Measurements from ENCODE around the gene IKZF3.
A peak's percentile ranks its signal among the peaks of the same experiment; 100 is the strongest.
"Not testable (repeated sequence)": the region's sequence is repeated elsewhere in the genome, so short reads cannot be mapped to it uniquely, and the experiment has no call there.

Gene IKZF3

GRCh38 chr17:39737760-39738567 is 126.1 kb downstream of the IKZF3 start, which contains the start of gene GRB7:
Gene GRB7, plus strand, starts transcription at chr17:39737938. Its CDS starts 4,364 bp downstream, at chr17:39742302.
- DNase-seq: no peak

DNA sequence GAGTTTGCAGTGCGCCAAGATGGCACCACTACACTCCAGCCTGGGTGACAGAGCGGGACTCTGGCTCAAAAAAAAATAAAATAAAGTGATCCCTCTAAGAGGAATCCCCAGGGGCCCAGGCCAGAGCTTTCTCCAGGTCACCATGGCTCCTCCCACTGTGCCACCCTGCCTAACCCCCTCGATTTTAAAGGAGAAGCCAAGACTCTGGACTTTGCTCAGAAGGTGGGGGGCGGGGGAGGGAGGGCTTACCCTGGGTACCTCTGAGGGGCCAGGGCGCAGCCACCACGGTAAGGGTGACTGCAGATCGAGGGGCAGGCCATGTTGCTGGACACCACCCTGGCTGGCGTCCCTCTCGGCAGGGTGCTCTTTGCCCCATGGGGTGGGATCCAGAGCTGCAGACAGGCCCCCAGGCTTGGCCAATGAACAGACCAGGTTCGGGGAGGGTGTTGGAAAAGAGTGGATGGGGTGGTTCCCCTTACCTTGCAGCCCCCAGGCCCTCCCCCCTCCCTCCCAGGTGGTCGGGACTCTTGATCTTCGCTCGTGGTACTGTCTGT is 126.8 kb downstream of the IKZF3 start:
- DNase-seq: no peak

DNA sequence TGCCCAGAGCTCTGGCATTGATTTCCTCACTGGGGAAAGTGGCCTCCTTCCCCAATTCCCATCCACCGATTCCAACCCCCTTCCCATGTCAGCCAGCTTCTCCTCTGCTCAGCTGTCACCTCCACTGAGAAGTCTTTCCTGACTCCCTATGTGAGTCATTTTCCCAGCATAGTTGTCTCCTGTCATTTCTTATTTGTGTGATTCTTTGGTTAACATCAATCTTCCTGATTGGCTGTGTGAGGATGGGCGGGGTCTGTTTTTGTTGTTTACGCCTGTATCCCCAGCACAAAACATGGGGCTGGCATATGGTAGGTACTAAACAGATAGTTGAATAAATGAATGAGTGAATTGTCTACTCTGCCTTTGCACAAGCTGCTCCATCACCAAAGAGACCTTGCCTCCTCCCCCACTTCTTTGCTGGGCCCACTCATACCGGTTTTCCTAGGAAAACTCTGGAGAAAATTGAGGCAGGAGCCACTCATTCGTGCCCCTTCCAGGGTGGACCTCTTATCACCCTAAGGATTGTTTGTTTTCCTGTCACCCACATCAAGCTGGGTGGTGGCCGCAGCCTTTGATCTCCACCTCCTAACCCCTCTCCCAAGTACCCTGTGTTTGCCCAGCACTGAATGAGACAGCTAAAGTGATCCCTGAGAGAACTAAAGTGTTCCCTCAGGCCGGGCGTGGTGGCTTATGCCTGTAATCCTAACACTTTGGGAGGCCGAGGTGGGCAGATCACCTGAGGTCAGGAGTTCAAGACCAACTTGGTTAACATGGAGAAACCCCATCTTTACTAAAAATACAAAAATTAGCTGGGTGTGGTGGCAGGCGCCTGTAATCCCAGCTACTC is 127.6 kb downstream of the IKZF3 start:
- DNase-seq: no peak

DNA sequence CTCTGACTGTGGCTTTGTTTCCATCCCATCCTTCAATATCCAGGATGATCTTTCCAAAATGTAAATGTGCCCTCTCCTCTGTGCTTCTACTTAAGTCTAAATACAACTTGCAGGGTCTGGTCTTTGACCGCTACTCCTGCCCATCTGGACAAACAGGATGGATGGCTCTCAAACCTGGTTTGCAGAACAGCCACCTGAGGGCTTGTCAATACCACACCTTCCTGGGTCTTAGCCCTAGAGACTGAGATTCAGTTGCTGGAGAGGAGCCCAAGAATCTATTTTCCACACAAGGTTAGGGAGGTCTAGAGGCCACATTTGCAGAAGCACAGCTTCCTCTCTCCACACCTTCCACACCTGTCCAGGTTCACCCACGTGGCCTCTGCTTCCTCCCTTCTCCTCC is 128.2 kb downstream of the IKZF3 start:
- DNase-seq: no peak

DNA sequence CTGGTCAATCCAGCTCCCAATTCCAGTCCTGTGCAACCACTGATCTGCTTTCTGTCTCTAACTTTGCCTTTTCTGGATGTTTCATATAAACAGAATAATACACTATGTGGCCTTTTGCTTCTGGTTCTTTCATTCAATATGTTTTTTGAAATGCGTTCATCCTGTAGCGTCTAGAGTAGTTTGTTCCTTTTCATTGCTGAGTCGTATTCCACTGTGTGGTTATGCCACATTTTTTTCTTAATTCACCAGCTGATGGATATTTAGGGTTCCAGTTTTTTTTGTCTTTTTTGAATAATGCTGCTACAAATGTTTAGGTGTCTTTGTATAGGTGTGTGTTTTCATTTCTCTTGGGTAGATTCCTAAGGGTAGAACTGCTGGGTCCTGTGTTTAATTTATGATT is 131.5 kb downstream of the IKZF3 start:
- DNase-seq: no peak

- peak; percentile 89 for DNase-seq
Observed at GRCh38 chr17:39730095-39730921, 133.8 kb downstream of the IKZF3 start, which contains the start of gene MIEN1. Gene MIEN1, minus strand, starts transcription at chr17:39730532. Its CDS starts 37 bp downstream, at chr17:39730495.

GRCh38 chr17:39729280-39729851 is 134.7 kb downstream of the IKZF3 start:
- no peak for DNase-seq

DNA sequence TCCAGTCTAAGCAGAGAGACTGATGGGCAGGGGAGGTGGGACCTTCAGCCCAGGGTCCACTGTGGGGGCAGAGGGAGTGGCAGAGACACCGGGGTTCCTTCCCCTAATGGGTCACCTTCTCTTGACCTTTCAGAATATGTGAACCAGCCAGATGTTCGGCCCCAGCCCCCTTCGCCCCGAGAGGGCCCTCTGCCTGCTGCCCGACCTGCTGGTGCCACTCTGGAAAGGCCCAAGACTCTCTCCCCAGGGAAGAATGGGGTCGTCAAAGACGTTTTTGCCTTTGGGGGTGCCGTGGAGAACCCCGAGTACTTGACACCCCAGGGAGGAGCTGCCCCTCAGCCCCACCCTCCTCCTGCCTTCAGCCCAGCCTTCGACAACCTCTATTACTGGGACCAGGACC is 136.6 kb downstream of the IKZF3 start:
- DNase-seq: no peak

GRCh38 chr17:39726617-39727016 is 137.5 kb downstream of the IKZF3 start:
- no peak for DNase-seq

- not testable (repeated sequence) for DNase-seq
Observed at GRCh38 chr17:39725923-39726322, 138.2 kb downstream of the IKZF3 start.

- no peak for DNase-seq
Observed at GRCh38 chr17:39724731-39725130, 139.4 kb downstream of the IKZF3 start.

DNA sequence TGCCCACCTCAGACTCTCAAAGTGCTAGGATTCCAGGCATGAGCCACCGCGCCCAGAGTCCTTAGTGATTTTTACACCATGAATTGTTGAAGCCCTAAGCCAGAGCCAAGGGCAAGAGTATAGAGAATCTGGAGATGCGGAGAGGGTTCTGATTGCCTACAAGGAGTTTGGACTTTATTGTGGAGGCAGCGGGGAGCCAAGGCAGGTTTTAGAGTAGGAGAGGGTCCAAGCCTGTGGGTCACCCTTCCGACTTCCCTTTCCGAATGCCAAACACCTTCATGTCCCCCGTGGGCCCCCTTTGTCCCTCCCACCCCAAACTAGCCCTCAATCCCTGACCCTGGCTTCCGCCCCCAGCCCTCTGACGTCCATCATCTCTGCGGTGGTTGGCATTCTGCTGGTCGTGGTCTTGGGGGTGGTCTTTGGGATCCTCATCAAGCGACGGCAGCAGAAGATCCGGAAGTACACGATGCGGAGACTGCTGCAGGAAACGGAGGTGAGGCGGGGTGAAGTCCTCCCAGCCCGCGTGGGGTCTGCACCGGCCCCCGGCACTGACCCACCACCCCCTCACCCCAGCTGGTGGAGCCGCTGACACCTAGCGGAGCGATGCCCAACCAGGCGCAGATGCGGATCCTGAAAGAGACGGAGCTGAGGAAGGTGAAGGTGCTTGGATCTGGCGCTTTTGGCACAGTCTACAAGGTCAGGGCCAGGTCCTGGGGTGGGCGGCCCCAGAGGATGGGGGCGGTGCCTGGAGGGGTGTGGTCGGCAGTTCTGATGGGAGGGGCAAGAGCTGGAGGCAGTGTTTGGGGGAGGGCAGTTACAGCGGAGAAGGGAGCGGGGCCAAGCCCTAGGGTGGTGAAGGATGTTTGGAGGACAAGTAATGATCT is 140.9 kb downstream of the IKZF3 start:
- DNase-seq: no peak

DNA sequence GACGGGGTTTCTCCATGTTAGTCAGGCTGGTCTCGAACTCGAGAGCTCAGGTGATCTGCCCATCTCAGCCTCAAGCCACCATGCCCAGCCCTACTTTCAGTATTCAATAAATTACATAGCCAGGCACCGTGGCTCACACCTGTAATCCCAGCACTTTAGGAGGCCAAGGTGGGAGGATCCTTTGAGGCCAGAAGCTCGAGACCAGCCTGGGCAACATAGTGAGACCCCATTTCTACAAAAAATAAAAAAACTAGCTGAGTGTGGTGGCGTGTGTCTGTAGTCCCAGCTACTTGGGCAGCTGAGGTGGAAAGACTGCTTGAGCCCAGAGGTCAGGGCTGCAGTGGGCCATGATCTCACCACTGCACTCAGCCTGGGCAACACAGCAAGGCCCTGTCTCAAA is 142.0 kb downstream of the IKZF3 start:
- no peak for DNase-seq

DNA sequence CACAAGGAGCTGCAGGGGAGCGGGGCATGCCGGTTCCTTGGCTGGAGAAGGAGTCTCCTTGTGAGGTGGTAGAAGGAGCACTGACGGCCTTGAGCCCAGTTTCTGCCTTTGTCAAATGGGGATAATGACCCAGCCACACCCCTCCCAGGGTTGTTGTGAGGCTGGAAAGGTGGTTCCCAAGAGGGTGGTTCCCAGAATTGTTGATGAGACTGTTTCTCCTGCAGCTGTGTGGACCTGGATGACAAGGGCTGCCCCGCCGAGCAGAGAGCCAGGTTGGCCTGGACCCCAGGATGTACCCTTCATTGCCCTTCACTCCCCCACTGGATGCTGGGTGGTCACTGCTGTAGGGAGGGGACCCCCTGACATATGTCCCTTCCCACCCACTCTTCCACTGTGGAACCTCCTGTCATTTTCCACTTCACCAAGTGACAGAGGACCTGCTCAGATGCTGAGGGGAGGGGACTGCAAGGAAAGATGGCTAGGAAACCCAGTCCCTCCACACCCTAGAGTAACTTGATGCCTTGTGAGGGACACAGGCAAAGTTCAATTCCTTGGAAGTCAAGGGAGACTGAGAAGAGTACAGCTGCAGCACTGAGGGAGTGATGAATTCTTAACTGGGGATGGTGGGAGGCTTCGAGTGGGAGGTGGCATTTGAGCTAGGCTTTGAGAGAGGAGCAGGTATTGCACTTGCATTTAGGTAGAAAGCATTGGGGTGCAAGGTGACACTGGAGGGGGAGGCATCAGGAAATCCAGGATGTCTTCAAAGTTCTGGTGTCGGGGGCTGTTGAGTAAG is 144.4 kb downstream of the IKZF3 start:
- no peak for DNase-seq

DNA sequence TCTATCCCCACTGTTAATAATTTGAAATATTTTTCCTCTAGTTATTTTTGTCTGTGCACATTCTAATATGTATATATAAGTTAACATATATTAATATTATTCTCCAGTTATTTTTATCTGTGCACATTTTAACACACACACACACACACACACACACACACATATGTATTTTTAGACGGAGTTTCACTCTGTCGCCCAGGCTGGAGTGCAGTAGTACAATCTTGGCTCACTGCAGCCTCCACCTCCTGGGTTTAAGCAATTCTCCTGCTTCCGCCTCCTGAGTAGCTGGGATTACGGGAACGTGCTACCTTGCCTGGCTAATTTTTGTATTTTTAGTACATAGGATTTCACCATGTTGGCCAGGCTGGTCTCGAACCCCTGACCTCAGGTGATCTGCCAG is 146.5 kb downstream of the IKZF3 start:
- no peak for DNase-seq

- no peak for DNase-seq
Observed at GRCh38 chr17:39716879-39717536, 147.1 kb downstream of the IKZF3 start.

DNA sequence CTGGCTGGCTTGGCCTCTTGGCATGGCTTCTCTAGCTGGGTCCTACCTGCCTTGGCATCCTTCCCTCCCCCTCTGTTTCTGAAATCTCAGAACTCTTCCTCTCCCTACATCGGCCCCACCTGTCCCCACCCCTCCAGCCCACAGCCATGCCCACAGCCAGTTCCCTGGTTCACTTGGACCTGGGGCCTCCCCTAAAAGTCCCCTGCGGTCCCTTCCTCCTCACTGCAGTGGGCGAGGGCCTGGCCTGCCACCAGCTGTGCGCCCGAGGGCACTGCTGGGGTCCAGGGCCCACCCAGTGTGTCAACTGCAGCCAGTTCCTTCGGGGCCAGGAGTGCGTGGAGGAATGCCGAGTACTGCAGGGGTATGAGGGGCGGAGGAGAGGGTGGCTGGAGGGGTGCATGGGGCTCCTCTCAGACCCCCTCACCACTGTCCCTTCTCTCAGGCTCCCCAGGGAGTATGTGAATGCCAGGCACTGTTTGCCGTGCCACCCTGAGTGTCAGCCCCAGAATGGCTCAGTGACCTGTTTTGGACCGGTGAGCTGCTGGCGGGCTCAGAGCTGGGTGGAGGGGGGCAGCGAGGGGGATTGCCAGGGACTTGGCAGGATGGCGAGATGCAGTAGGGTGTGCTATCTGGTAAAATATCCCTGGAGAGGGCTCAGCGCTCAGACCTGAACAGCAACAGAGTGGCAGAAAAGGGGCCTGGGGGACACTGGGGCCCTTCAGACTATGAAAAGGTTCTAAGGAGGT is 147.9 kb downstream of the IKZF3 start:
- DNase-seq: no peak

DNA sequence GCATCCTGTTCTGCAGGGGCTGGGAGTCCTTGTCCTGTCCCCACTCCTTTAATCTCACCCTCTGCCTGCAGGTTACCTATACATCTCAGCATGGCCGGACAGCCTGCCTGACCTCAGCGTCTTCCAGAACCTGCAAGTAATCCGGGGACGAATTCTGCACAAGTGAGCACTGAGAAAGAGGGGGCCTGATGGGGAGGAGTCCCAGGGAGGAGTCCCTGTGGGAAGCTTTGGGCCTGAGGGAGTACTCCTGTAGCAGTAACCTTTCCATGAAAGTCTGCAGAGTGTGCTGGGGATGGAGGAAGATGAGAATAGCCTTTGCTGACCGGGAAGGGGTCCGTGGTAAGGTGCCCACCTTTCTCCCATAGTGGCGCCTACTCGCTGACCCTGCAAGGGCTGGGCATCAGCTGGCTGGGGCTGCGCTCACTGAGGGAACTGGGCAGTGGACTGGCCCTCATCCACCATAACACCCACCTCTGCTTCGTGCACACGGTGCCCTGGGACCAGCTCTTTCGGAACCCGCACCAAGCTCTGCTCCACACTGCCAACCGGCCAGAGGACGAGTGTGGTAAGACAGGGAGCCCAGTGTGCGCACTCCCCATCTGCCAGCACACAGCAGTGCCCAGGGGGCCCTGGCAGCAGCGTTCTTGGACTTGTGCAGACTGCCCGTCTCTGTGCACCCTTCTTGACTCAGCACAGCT is 148.6 kb downstream of the IKZF3 start:
- no peak for DNase-seq

All from CD4-positive, alpha-beta T cell treated with Interleukin-15 for 1 hour (primary cell).